Neural progenitor cell (in vitro differentiated cells): ENCODE data around the gene H1-8. TPM values are rescaled to one million over a fixed set of nuclear protein-coding genes. Genes with fewer than 3 reads are reported as not detected.
"Not testable (repeated sequence)": the region's sequence is repeated elsewhere in the genome, so short reads cannot be mapped to it uniquely, and the experiment has no call there.

Source experiments
- DNase-seq: peaks from one replicate; pipeline ENCODE4 v3.0.0-alpha.2; 2016; ENCODE audit warnings: low spot score
- H2AFZ ChIP-seq: fragments of 200-600 bp; sonication (generic); replicated peaks from 2 replicates; pipeline ENCODE4 v1.6.1; 2016; ENCODE audit warnings: antibody characterized with exemption
- H3F3A ChIP-seq: fragments of 200-600 bp; sonication (generic); 2 replicates; pipeline ENCODE4 v1.6.1; 2016; ENCODE audit warnings: antibody characterized with exemption, low read depth
- H3K27ac ChIP-seq: fragments of 200-600 bp; sonication (generic); 2 replicates; pipeline ENCODE4 v1.5.1; 2016; ENCODE audit warnings: mild to moderate bottlenecking
- H3K27me3 ChIP-seq: fragments of 200-600 bp; sonication (generic); 2 replicates; pipeline ENCODE4 v1.6.1; 2016; ENCODE audit warnings: mild to moderate bottlenecking, moderate library complexity
- H3K36me3 ChIP-seq: fragments of 200-600 bp; sonication (generic); 2 replicates; pipeline ENCODE4 v1.5.1; 2016
- H3K4me1 ChIP-seq: fragments of 200-600 bp; sonication (generic); 2 replicates; pipeline ENCODE4 v1.6.1; 2016; ENCODE audit warnings: mixed run types
- H3K4me2 ChIP-seq: fragments of 200-600 bp; sonication (generic); 2 replicates; pipeline ENCODE4 v1.6.1; 2016
- H3K4me3 ChIP-seq: fragments of 200-600 bp; sonication (generic); 2 replicates; pipeline ENCODE4 v1.5.1; 2016
- H3K79me2 ChIP-seq: fragments of 200-600 bp; sonication (generic); 2 replicates; pipeline ENCODE4 v1.6.1; 2016; ENCODE audit warnings: low read depth
- H3K9ac ChIP-seq: fragments of 200-600 bp; sonication (generic); 2 replicates; pipeline ENCODE4 v1.6.1; 2016
- H3K9me3 ChIP-seq: fragments of 200-600 bp; sonication (generic); 2 replicates; pipeline ENCODE4 v1.5.1; 2016; ENCODE audit warnings: low read depth
- H4K20me1 ChIP-seq: fragments of 200-600 bp; sonication (generic); 2 replicates; pipeline ENCODE4 v1.6.1; 2016; ENCODE audit warnings: low read depth
- H3K27ac Mint-ChIP-seq: 3 replicates; pipeline ENCODE4 v1.8.0; 2021; ENCODE audit warnings: mixed read lengths
- H3K27me3 Mint-ChIP-seq: 2 replicates; pipeline ENCODE4 v1.8.0; 2022; ENCODE audit warnings: low read depth, mild to moderate bottlenecking, inconsistent platforms, moderate library complexity, mixed read lengths; ENCODE audit not compliant: insufficient read depth
- H3K36me3 Mint-ChIP-seq: 3 replicates; pipeline ENCODE4 v1.8.0; 2021; ENCODE audit warnings: mixed read lengths
- H3K4me1 Mint-ChIP-seq: 3 replicates; pipeline ENCODE4 v1.8.0; 2021; ENCODE audit warnings: mixed read lengths
- H3K4me3 Mint-ChIP-seq: 3 replicates; pipeline ENCODE4 v1.8.0; 2021; ENCODE audit warnings: mild to moderate bottlenecking, moderate library complexity, mixed read lengths
- H3K9me3 Mint-ChIP-seq: 3 replicates; pipeline ENCODE4 v1.8.0; 2020; ENCODE audit warnings: mixed read lengths
- CTCF ChIP-seq: fragments of 200-600 bp; sonication (generic); IDR thresholded peaks from 2 replicates; pipeline ENCODE4 v1.5.1; 2017; ENCODE audit warnings: antibody characterized with exemption, mild to moderate bottlenecking
- EZH2 ChIP-seq: fragments of 200-600 bp; sonication (generic); IDR thresholded peaks from 2 replicates; pipeline ENCODE4 v1.6.1; 2017; ENCODE audit warnings: antibody characterized with exemption, mild to moderate bottlenecking, moderate library complexity
- EZH2phosphoT487 ChIP-seq: fragments of 200-600 bp; sonication (generic); IDR thresholded peaks from 2 replicates; pipeline ENCODE4 v1.6.1; 2017; ENCODE audit warnings: antibody characterized with exemption
- total RNA-seq: library from RNA; depleted of rRNA; stranded (reverse); fragments of >200 nt; gene quantifications from 2 replicates; pipeline ENCODE4 v1.2.3, GENCODE V29; 2015; ENCODE audit warnings: low replicate concordance

H1-8 gene
- total RNA-seq, 1 donor from 2014 or later, result not detected

- no peak for TF ChIP-seq CTCF
- DNase-seq, result no peak
- Histone ChIP-seq H3K9ac (no peak overlapping the region), H2AFZ (no peak overlapping the region), H3K9me3 (no peaks in the 10 kb centered on the region), H4K20me1 (no peaks in the 10 kb centered on the region), H3K79me2 (no peaks in the 10 kb centered on the region), H3K4me2 (no peak overlapping the region), H3K27ac (no peak overlapping the region), H3K4me3 (no peak overlapping the region), H3K27me3 (no peaks in the 10 kb centered on the region), H3K36me3 (no peaks in the 10 kb centered on the region), H3F3A (no peaks in the 10 kb centered on the region), H3K4me1 (no peaks in the 10 kb centered on the region)
- Mint-ChIP-seq H3K36me3 (peaks cover 27% of the 10 kb centered on the region), H3K4me1 (peaks cover 8% of the 10 kb centered on the region), H3K27ac (no peak overlapping the region), H3K4me3 (no peak overlapping the region), H3K9me3 (no peaks in the 10 kb centered on the region), H3K27me3 (peaks cover 2% of the 10 kb centered on the region)
Measured at GRCh38 chr3:129513705-129514104, 29.3 kb upstream of the H1-8 start.

DNA sequence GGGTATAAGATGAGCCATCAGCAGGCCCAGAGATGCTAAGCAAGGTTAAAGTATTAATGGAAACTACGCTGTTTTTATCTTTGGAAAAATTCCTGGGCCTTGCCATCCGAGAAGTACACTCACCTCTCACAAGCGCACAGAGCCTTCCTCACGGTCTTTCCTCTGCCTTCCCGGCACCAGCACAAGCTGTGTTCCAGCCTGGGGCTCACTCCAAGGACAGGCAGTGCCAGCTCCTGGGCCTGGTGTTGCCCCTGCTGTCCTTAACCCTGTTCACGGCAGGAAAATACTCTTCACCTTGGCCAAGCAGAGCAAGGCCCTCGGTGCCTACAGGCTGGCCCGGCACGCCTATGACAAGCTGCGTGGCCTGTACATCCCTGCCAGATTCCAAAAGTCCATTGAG lies 28.9 kb upstream of the H1-8 start:
- Mint-ChIP-seq H3K27ac (peak overlapping the region; percentile 66), H3K27me3 (peaks cover 2% of the 10 kb centered on the region), H3K4me1 (peaks cover 8% of the 10 kb centered on the region), H3K9me3 (no peaks in the 10 kb centered on the region), H3K4me3 (no peak overlapping the region), H3K36me3 (peaks cover 27% of the 10 kb centered on the region)
- Histone ChIP-seq H3K4me2 (no peak overlapping the region), H4K20me1 (no peaks in the 10 kb centered on the region), H3K4me3 (no peak overlapping the region), H2AFZ (no peak overlapping the region), H3F3A (no peaks in the 10 kb centered on the region), H3K27ac (no peak overlapping the region), H3K9me3 (no peaks in the 10 kb centered on the region), H3K36me3 (no peaks in the 10 kb centered on the region), H3K4me1 (no peaks in the 10 kb centered on the region), H3K9ac (no peak overlapping the region), H3K79me2 (no peaks in the 10 kb centered on the region), H3K27me3 (no peaks in the 10 kb centered on the region)
- DNase-seq, result no peak
- TF ChIP-seq EZH2 (no peak), EZH2phosphoT487 (no peak), CTCF (no peak)

DNA sequence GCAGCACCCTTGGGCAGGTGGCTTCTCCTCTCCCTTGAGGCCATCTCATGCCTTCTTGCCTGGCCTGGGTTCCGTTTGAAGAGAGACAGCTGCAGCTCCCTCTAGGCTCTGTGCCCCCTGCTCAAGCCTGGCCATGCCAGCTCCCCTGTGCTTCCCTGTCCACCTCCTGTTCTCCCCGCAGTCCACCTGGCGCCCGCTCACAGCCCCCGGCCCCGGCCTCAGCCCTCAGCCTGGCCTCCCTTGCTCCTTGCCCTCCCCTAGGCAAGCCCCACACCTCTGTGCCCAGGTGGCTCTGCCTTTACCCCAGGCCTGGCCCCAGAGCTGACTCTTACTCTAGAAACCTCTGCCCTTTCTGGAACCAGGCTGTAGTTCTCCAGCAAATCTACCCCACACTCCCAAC lies 28.4 kb upstream of the H1-8 start:
- Histone ChIP-seq H3K9me3 (no peaks in the 10 kb centered on the region), H3F3A (no peaks in the 10 kb centered on the region), H3K9ac (no peak overlapping the region), H3K4me2 (no peak overlapping the region), H3K36me3 (no peaks in the 10 kb centered on the region), H3K4me3 (no peak overlapping the region), H3K27ac (no peak overlapping the region), H3K27me3 (no peaks in the 10 kb centered on the region), H3K4me1 (no peaks in the 10 kb centered on the region), H3K79me2 (no peaks in the 10 kb centered on the region), H2AFZ (no peak overlapping the region), H4K20me1 (no peaks in the 10 kb centered on the region)
- DNase-seq, result no peak
- peaks cover 25% of the 10 kb centered on the region for H3K36me3 Mint-ChIP-seq
- H3K4me1 Mint-ChIP-seq, result peaks cover 8% of the 10 kb centered on the region
- peaks cover 2% of the 10 kb centered on the region for H3K27me3 Mint-ChIP-seq
- H3K27ac Mint-ChIP-seq, result peak overlapping the region; percentile 66
- TF ChIP-seq EZH2 (no peak), EZH2phosphoT487 (no peak), CTCF (no peak)
- H3K4me3 Mint-ChIP-seq, result no peak overlapping the region
- H3K9me3 Mint-ChIP-seq, result no peaks in the 10 kb centered on the region

DNA sequence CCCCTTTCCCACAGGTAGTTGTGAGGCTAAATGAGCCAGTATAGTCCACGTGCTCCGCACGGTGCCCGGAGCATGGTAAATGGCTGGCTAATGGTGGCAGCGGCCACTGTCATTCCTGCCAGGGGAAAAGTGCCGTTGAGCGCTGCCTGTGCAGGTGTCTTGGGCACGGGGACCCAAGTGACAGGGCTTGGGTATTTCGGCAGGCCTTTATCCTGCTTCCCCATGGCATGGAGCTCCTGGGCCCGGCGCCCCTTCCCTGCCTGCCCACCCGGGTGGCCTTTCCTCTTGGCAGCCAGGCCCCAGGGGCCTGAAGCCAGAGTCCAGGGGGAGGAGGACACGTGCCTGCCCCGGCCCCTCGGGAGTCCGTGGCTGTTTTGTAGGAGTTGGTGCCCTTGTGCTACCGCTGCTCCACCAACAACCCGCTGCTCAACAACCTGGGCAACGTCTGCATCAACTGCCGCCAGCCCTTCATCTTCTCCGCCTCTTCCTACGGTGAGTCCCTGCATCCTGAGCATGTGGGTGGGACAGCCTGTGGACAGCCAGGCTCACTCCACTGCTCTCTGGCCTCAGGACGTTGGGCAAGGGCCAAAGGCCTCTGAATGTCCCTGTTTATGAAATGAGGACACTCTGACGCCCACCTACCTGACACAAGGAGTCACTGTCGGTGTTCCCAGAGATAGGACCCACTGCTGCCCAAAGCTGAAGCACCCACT lies 27.7 kb upstream of the H1-8 start:
- H3K4me3 Mint-ChIP-seq, H3K9ac ChIP-seq, H3K36me3 ChIP-seq, H3K9me3 Mint-ChIP-seq, H3K79me2 ChIP-seq, H4K20me1 ChIP-seq, H3K9me3 ChIP-seq, H2AFZ ChIP-seq, H3K4me2 ChIP-seq, H3F3A ChIP-seq, H3K27me3 ChIP-seq, H3K4me1 ChIP-seq, H3K27me3 Mint-ChIP-seq, H3K4me3 ChIP-seq, H3K27ac ChIP-seq, H3K4me1 Mint-ChIP-seq, DNase-seq, H3K27ac Mint-ChIP-seq: not testable (repeated sequence)
- peaks cover 25% of the 10 kb centered on the region for H3K36me3 Mint-ChIP-seq

- peak overlapping the region; percentile 50 for H3K27ac Mint-ChIP-seq
- not testable (repeated sequence) for H3K4me1 Mint-ChIP-seq, H3K27ac ChIP-seq
Measured at GRCh38 chr3:129515821-129516432, 27.0 kb upstream of the H1-8 start.

More at GRCh38 chr3:129515821-129516432, 27.0 kb upstream of the H1-8 start:
- not testable (repeated sequence) for H3K36me3 ChIP-seq, H3K4me1 ChIP-seq, H3K4me3 ChIP-seq, H3K9me3 Mint-ChIP-seq, H3K27me3 Mint-ChIP-seq, H3K79me2 ChIP-seq, H4K20me1 ChIP-seq, H3K27me3 ChIP-seq, H3K9ac ChIP-seq, DNase-seq, H3F3A ChIP-seq, H3K9me3 ChIP-seq, H2AFZ ChIP-seq, H3K4me3 Mint-ChIP-seq, H3K4me2 ChIP-seq
- H3K36me3 Mint-ChIP-seq, result peaks cover 25% of the 10 kb centered on the region
